Measurements from ENCODE around the gene KL. TPM values are rescaled to one million over a fixed set of nuclear protein-coding genes. Genes with fewer than 3 reads are reported as not detected.

The KL gene
- total and polyA plus RNA-seq, 4 donors, result 0.38 to 5.9 (median 1.4) TPM

GRCh38 chr13:33025220-33025744 lies 9.1 kb downstream of the KL start:
- no peak for DNase-seq
- 74 to 85% methylated on average over 4 of the region's 4 CpGs for WGBS, 2 donors
- no peaks in the 10 kb centered on the region for H3K4me1 ChIP-seq (ENCODE audit: control insufficient read depth in 1 of 2, insufficient read depth in 2 of 2, low read length in 2 of 2)
- no peak overlapping the region for H3K4me3 ChIP-seq (ENCODE audit: low read length in 2 of 2)
- no peaks in the 10 kb centered on the region for H3K9me3 ChIP-seq (ENCODE audit: control insufficient read depth, low read length)
- H3K27me3 ChIP-seq (ENCODE audit: control insufficient read depth in 1 of 2, insufficient read depth in 2 of 2, low read length in 1 of 2), result no peaks in the 10 kb centered on the region
- no peak for ATAC-seq (ENCODE audit: low FRiP score)
- intact Hi-C loops (cut with DNase I), result no loop called here
- no peaks in the 10 kb centered on the region for H3K36me3 ChIP-seq (ENCODE audit: control insufficient read depth in 1 of 2, insufficient read depth in 2 of 2, low read length in 1 of 2)
- H3K27ac ChIP-seq (ENCODE audit: low read depth in 1 of 2, low read length in 2 of 2), result no peak overlapping the region

- Histone ChIP-seq H3K27me3 (ENCODE audit: control insufficient read depth in 1 of 2, insufficient read depth in 2 of 2, low read length in 1 of 2) (no peaks in the 10 kb centered on the region), H3K27ac (ENCODE audit: low read depth in 1 of 2, low read length in 2 of 2) (no peak overlapping the region), H3K4me3 (ENCODE audit: low read length in 2 of 2) (no peak overlapping the region), H3K9me3 (ENCODE audit: control insufficient read depth, low read length) (no peaks in the 10 kb centered on the region), H3K36me3 (ENCODE audit: control insufficient read depth in 1 of 2, insufficient read depth in 2 of 2, low read length in 1 of 2) (no peaks in the 10 kb centered on the region), H3K4me1 (ENCODE audit: control insufficient read depth in 1 of 2, insufficient read depth in 2 of 2, low read length in 2 of 2) (no peaks in the 10 kb centered on the region)
- intact Hi-C loops (cut with DNase I), result no loop called here
- ATAC-seq (ENCODE audit: low FRiP score), result no peak
- DNase-seq, result no peak
- 70 to 71% methylated on average over 9 of the region's 9 CpGs for WGBS, 2 donors
Measured at GRCh38 chr13:33026489-33027152, 10.4 kb downstream of the KL start.

GRCh38 chr13:33028620-33029019 lies 12.4 kb downstream of the KL start:
- no peak overlapping the region for H3K27ac ChIP-seq (ENCODE audit: low read depth in 1 of 2, low read length in 2 of 2)
- no peaks in the 10 kb centered on the region for H3K36me3 ChIP-seq (ENCODE audit: control insufficient read depth in 1 of 2, insufficient read depth in 2 of 2, low read length in 1 of 2)
- no peaks in the 10 kb centered on the region for H3K4me1 ChIP-seq (ENCODE audit: control insufficient read depth in 1 of 2, insufficient read depth in 2 of 2, low read length in 2 of 2)
- ATAC-seq (ENCODE audit: low FRiP score) (no peak), DNase-seq (no peak)
- intact Hi-C loops (cut with DNase I), result no loop called here
- no peaks in the 10 kb centered on the region for H3K9me3 ChIP-seq (ENCODE audit: control insufficient read depth, low read length)
- H3K4me3 ChIP-seq (ENCODE audit: low read length in 2 of 2), result no peak overlapping the region
- no peaks in the 10 kb centered on the region for H3K27me3 ChIP-seq (ENCODE audit: control insufficient read depth in 1 of 2, insufficient read depth in 2 of 2, low read length in 1 of 2)
- WGBS, 2 donors, result 56 to 67% methylated on average over 2 of the region's 2 CpGs

GRCh38 chr13:33031277-33031676 lies 15.1 kb downstream of the KL start:
- Histone ChIP-seq H3K27me3 (ENCODE audit: control insufficient read depth in 1 of 2, insufficient read depth in 2 of 2, low read length in 1 of 2) (no peaks in the 10 kb centered on the region), H3K4me3 (ENCODE audit: low read length in 2 of 2) (no peak overlapping the region), H3K9me3 (ENCODE audit: control insufficient read depth, low read length) (no peaks in the 10 kb centered on the region), H3K27ac (ENCODE audit: low read depth in 1 of 2, low read length in 2 of 2) (no peak overlapping the region), H3K4me1 (ENCODE audit: control insufficient read depth in 1 of 2, insufficient read depth in 2 of 2, low read length in 2 of 2) (no peaks in the 10 kb centered on the region), H3K36me3 (ENCODE audit: control insufficient read depth in 1 of 2, insufficient read depth in 2 of 2, low read length in 1 of 2) (no peaks in the 10 kb centered on the region)
- DNase-seq (no peak), ATAC-seq (ENCODE audit: low FRiP score) (no peak)
- WGBS, 2 donors, result 96% methylated on average over 4 of the region's 4 CpGs
- intact Hi-C loops (cut with DNase I), result no loop called here

- no peak for DNase-seq
- intact Hi-C loops (cut with DNase I), result no loop called here
- WGBS, 2 donors, result 93 to 96% methylated on average over 12 of the region's 12 CpGs
- H3K9me3 ChIP-seq (ENCODE audit: control insufficient read depth, low read length), result no peaks in the 10 kb centered on the region
- ATAC-seq (ENCODE audit: low FRiP score), result no peak
- H3K4me1 ChIP-seq (ENCODE audit: control insufficient read depth in 1 of 2, insufficient read depth in 2 of 2, low read length in 2 of 2), result no peaks in the 10 kb centered on the region
- H3K27ac ChIP-seq (ENCODE audit: low read depth in 1 of 2, low read length in 2 of 2), result no peak overlapping the region
- no peaks in the 10 kb centered on the region for H3K36me3 ChIP-seq (ENCODE audit: control insufficient read depth in 1 of 2, insufficient read depth in 2 of 2, low read length in 1 of 2)
- H3K27me3 ChIP-seq (ENCODE audit: control insufficient read depth in 1 of 2, insufficient read depth in 2 of 2, low read length in 1 of 2), result no peaks in the 10 kb centered on the region
- H3K4me3 ChIP-seq (ENCODE audit: low read length in 2 of 2), result no peak overlapping the region
Measured at GRCh38 chr13:33032037-33032625, 15.9 kb downstream of the KL start.

- no peak for ATAC-seq (ENCODE audit: low FRiP score)
- intact Hi-C loops (cut with DNase I), result no loop called here
- WGBS, 2 donors, result 85 to 88% methylated on average over 14 of the region's 14 CpGs
- no peak for DNase-seq
- H3K36me3 ChIP-seq (ENCODE audit: control insufficient read depth in 1 of 2, insufficient read depth in 2 of 2, low read length in 1 of 2), result no peaks in the 10 kb centered on the region
- no peaks in the 10 kb centered on the region for H3K9me3 ChIP-seq (ENCODE audit: control insufficient read depth, low read length)
- H3K27me3 ChIP-seq (ENCODE audit: control insufficient read depth in 1 of 2, insufficient read depth in 2 of 2, low read length in 1 of 2), result no peaks in the 10 kb centered on the region
- H3K4me1 ChIP-seq (ENCODE audit: control insufficient read depth in 1 of 2, insufficient read depth in 2 of 2, low read length in 2 of 2), result no peaks in the 10 kb centered on the region
- H3K4me3 ChIP-seq (ENCODE audit: low read length in 2 of 2), result no peak overlapping the region
- H3K27ac ChIP-seq (ENCODE audit: low read depth in 1 of 2, low read length in 2 of 2), result no peak overlapping the region
Measured at GRCh38 chr13:33033051-33033812, 17.0 kb downstream of the KL start.

GRCh38 chr13:33033986-33034385 lies 17.8 kb downstream of the KL start:
- no peaks in the 10 kb centered on the region for H3K27me3 ChIP-seq (ENCODE audit: control insufficient read depth in 1 of 2, insufficient read depth in 2 of 2, low read length in 1 of 2)
- no peak for ATAC-seq (ENCODE audit: low FRiP score)
- H3K9me3 ChIP-seq (ENCODE audit: control insufficient read depth, low read length), result no peaks in the 10 kb centered on the region
- intact Hi-C loops (cut with DNase I), result no loop called here
- H3K36me3 ChIP-seq (ENCODE audit: control insufficient read depth in 1 of 2, insufficient read depth in 2 of 2, low read length in 1 of 2), result no peaks in the 10 kb centered on the region
- H3K27ac ChIP-seq (ENCODE audit: low read depth in 1 of 2, low read length in 2 of 2), result no peak overlapping the region
- DNase-seq, result no peak
- H3K4me3 ChIP-seq (ENCODE audit: low read length in 2 of 2), result no peak overlapping the region
- no peaks in the 10 kb centered on the region for H3K4me1 ChIP-seq (ENCODE audit: control insufficient read depth in 1 of 2, insufficient read depth in 2 of 2, low read length in 2 of 2)

GRCh38 chr13:33034882-33035520 lies 18.8 kb downstream of the KL start:
- Histone ChIP-seq H3K4me3 (ENCODE audit: low read length in 2 of 2) (no peak overlapping the region), H3K4me1 (ENCODE audit: control insufficient read depth in 1 of 2, insufficient read depth in 2 of 2, low read length in 2 of 2) (no peaks in the 10 kb centered on the region), H3K36me3 (ENCODE audit: control insufficient read depth in 1 of 2, insufficient read depth in 2 of 2, low read length in 1 of 2) (no peaks in the 10 kb centered on the region), H3K27ac (ENCODE audit: low read depth in 1 of 2, low read length in 2 of 2) (no peak overlapping the region), H3K27me3 (ENCODE audit: control insufficient read depth in 1 of 2, insufficient read depth in 2 of 2, low read length in 1 of 2) (no peaks in the 10 kb centered on the region), H3K9me3 (ENCODE audit: control insufficient read depth, low read length) (no peaks in the 10 kb centered on the region)
- ATAC-seq (ENCODE audit: low FRiP score) (no peak), DNase-seq (no peak)
- intact Hi-C loops (cut with DNase I), result no loop called here
- 91 to 94% methylated on average over 5 of the region's 5 CpGs for WGBS, 2 donors

All from aorta (tissue), 5 donors.